Measurements from ENCODE around the gene PGLYRP4.
"Not testable (repeated sequence)": the region's sequence is repeated elsewhere in the genome, so short reads cannot be mapped to it uniquely, and the experiment has no call there.

The PGLYRP4 gene

GRCh38 chr1:153356392-153357075, 7.9 kb upstream of the PGLYRP4 start:
- no peak for DNase-seq (ENCODE audit: low spot score)

DNA sequence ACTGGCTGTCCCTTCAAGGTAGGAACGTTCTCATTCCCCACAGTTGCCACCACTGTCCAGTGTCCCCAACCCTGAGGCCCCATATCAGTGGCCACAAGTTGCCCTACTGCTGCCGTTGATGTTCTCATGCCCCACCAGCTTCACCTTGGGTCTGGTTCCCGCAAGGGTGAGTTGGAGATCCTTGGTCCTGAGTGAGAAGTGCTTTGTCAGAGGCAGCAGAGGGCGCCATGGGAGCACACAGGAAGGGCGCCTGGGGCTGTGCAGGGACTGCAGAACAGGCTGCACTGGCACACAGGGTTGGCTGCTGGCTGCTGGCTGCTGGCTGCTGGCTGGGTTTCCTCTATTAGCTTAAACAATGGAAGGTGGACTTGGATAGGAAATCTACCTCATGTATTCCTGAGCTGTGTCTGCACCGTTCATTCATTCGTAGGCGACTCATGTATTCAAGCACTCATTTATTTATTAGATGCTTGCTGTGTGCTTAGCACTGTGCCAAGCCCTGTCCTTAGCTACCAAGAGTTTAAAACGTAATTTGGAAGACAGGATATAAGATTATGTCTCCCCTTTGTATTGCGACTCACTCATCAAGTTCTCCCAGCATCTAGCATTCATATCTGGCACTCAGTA, 6.9 kb upstream of the PGLYRP4 start:
- no peak for DNase-seq (ENCODE audit: low spot score)

GRCh38 chr1:153354515-153355193, 6.0 kb upstream of the PGLYRP4 start:
- no peak for DNase-seq (ENCODE audit: low spot score)

DNA sequence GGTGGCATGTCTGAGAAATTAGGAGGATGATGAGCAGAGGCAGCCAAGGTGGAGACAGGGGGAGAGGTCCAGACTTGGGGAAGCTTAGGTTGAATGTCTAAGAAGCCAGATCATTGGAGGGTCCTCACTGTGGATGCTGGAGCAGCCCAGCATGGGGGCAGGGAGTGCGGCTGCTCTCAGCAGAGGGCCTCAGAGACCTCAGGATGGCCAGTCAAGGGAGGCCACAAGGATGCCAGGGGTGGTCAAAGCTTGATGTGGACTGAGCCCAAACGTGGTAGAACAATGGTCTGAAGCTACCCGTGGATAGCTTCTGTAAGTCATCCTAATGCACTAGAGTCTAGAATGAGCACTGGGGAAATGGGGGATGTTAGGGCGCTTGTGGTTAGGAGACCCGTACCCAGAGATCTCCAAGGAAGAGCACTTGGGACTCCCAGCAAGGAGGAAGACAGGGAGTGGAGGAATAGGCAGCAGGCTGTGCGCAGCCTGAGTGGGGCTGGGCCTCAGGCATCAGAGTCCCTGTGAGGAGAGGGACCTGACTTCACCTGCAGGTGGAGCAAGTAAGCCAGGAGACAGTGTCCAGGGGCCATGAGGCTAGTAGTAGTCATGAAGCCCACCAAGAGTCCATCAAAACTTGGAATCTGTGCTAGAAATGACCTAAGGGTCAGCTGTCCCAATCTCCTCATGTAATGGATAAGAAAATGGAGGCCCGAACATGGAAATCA, 4.7 kb upstream of the PGLYRP4 start:
- no peak for DNase-seq (ENCODE audit: low spot score)

GRCh38 chr1:153352523-153352922, 3.9 kb upstream of the PGLYRP4 start:
- DNase-seq (ENCODE audit: low spot score), result peak; percentile 64

GRCh38 chr1:153350321-153350957, 1.8 kb upstream of the PGLYRP4 start:
- no peak for DNase-seq (ENCODE audit: low spot score)

DNA sequence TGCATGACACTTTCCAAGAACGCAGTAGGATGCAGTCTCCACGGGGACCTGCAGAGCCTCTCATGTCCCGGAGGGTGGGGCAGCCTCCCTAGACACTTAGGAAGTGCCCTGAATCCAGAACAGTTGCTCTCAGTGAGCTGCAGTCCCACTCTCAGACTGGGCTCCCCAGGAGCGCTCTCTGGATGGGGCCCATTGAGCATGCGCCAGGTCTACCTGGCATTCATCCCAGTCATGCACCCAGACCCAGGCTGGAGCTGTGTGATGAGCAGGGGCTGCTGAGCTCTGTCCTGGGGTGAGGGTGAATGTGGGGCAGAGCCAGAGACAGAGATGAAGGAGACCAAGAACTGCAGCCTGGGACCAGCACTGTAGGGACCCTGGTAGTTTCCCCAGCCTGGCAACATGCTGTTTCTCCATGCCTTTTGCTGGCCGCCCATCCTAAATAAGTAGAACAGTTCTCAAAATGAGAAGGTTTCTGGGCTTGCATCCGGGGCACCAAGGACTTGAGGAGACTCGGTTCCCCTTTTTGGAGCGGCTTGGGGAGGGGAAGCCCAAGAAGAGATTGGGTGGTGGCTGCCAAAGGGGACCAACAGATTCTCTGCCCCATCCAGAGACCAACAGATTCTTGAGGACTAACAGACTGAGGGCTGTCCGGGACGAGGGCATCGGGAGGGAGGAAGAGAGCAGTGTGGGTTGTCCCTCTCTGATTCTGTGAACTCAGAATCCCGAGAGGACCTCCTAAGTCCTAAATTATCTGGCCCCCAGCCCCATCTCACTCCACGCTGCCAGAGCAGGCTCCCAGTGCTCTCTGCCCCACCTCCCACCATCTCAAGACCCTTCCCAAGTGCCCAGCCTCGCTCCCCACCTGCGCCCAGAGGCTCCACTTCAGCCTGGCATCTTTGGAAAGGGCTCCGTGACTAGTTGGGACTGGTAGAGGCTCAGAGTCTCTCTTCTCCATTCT, 1.0 kb upstream of the PGLYRP4 start:
- DNase-seq (ENCODE audit: low spot score), result no peak

GRCh38 chr1:153347856-153348255, 785 bp downstream of the PGLYRP4 start:
- DNase-seq (ENCODE audit: low spot score), result no peak

DNA sequence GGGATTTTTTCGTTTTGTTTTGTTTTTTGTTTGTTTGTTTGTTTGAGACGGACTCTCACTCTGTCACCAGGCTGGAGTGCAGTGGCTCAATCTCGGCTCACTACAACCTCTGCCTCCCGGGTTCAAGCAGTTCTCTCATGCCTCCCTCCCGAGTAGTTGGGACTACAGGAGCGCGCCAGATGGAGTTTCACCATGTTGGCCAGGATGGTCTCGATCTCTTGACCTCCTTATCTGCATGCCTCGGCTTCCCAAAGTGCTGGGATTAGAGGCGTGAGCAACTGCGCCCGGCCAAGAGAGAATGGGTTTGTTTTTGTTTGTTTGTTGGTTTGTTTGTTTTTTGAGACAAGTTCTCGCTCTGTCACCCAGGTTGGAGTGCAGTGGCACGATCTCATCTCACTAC, 1.6 kb downstream of the PGLYRP4 start:
- DNase-seq (ENCODE audit: low spot score), result not testable (repeated sequence)

GRCh38 chr1:153346077-153346723, 2.4 kb downstream of the PGLYRP4 start:
- no peak for DNase-seq (ENCODE audit: low spot score)

DNA sequence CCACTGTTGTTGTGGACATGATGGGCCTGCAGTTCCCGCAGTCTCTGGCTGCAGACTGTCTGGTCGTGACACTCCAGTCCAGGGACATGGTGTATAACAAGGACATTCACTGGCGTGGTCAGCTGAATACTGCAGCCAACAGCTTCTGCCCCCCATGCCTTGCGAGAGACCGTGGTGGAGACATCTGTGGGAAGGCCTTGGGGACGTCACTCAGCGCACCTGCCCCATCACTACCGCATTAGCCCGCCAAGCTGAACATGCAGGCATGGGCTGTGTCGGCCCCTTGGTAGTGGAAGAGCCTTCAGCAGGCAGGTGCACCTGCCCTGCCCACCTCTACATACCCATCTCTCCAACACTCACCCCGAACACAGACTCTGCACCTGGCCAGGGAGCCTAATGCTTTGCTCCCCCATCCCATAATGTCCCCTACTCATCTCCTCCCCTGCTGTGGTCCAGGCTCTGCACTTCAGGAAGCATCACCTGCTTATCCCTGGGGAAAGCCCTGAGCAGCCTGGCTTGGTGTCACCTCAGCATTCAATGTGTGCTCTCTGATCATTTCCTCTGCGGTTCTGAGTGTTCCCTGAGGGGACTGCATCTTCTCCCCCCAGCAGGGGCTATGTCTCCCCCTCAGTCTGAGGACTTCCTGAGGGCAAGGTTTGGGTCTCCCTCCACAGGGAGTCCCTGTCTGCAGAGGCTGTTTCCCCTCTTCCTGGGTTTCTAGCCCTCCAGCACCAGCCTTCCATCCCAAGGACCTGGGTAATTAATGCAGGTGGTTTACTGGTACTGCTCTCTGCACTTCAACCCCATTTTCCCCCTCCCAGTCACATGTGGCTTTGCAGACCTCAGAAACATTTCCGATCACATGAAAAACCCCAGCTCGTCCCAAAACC, 3.2 kb downstream of the PGLYRP4 start:
- no peak for DNase-seq (ENCODE audit: low spot score)

- no peak for DNase-seq (ENCODE audit: low spot score)
These were observed 4.0 kb downstream of the PGLYRP4 start for GRCh38 chr1:153344718-153345025.

GRCh38 chr1:153343811-153344717, 4.6 kb downstream of the PGLYRP4 start:
- DNase-seq (ENCODE audit: low spot score), result no peak

DNA sequence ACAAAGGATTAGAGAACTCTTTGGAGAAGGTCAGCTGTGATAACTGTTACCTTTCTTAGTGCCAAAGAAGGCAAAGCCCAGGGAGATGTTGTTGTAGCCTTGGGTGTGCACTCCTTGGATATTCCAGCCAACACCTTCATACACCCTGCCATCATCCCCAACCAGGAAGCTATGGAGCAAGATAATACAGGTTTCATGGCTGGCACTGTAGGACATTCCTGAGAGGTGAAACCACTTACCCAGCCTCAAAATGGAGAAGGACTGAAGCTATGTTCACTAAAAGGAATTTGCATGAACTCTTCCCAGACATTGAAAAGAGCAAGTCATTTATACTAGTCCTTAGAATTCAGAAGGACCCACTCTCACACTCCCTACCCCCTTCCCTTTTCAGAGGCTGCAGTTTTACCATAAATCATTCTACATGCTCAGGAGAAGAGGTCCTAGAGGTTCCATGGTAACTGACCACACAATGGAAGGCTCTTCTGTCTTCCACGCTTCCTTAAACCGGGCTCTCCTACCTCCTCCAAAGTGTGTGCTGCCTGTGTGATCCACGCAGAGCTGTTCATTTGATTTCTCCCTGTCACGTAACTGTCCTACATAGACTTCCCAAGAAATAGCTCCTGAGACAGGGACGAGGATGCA, 5.5 kb downstream of the PGLYRP4 start:
- DNase-seq (ENCODE audit: low spot score), result no peak

GRCh38 chr1:153342178-153342577, 6.5 kb downstream of the PGLYRP4 start:
- no peak for DNase-seq (ENCODE audit: low spot score)

DNA sequence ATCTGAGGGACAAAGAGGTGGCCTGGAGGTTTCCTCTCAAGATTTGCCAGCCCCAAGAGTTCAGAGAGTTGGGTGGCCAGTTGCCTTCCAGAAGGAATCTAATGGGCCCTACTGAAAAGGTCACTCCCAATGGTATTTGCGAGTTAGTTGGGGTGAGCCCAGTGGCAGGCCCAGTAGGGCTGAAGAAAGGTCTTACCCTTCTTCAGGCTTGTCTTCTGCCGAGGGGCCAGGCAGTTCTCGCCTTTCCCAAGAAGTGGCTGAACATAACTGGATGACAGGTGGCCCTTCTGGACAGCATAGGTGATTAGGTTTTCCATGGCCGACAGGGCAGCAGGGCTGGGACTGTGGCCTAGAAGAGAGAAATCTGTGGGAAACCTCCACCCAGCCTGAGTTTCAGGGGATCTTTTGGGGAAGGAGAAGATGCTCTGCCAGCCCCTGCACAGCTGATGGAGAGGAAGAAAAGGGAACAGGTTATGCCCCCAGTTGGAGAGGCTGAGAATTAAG, 7.2 kb downstream of the PGLYRP4 start:
- no peak for DNase-seq (ENCODE audit: low spot score)

GRCh38 chr1:153340356-153340755, 8.3 kb downstream of the PGLYRP4 start:
- DNase-seq (ENCODE audit: low spot score), result no peak

DNA sequence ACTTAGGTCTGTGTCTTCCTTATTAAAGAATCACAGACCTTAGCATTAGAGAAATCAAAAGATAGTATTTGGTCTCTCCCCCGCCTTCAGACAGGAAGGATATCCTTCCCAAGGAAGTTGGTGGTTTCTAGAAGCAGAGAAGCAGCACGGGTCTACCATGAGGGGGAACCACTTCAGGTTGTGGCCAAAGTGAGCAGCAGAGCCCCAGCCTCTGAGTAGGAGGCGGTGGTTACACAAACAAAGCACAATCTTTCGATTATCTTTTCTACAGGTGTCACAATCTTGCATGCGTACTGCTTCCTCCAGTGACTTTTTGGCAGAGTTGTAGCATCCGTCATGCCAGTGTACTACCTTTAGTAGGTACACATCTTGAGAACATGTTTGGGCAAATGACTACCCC, 8.8 kb downstream of the PGLYRP4 start:
- no peak for DNase-seq (ENCODE audit: low spot score)
